IMR-90 (cell line): Measurements from ENCODE around the gene CCKAR. TPM values are rescaled to one million over a fixed set of nuclear protein-coding genes. Genes with fewer than 3 reads are reported as not detected.

Experiments
- ATAC-seq: fragments of 200-7000 bp; cut with Tn5 transposase; 2 replicates; pipeline ENCODE4 v1.9.1; 2020; ENCODE audit warnings: low read depth, mild to moderate bottlenecking, moderate library complexity
- BruUV-seq: library from RNA; stranded (reverse); fragments of 400-500 nt; replicated peaks from 2 replicates; lab custom pipeline; 2021; lab: Mats Ljungman, UMichigan
- CTCF ChIA-PET: fragments of 300-600 bp; formaldehyde crosslinking; extraction: SDS; loops from one replicate; lab custom pipeline; 2021; ENCODE audit warnings: antibody characterized with exemption; lab: Yijun Ruan, JAX
- POLR2A ChIA-PET: fragments of 300-600 bp; sonication (Branson Sonifier 250); formaldehyde crosslinking; loops from one replicate; lab custom pipeline; 2022; ENCODE audit warnings: antibody characterized with exemption; ENCODE audit not compliant: unreplicated experiment; lab: Charles Lee
- DNase-seq: peaks from one replicate; pipeline ENCODE4 v3.0.0; 2013
- H2AFZ ChIP-seq: replicated peaks from 2 replicates; pipeline ENCODE3; 2013; ENCODE audit warnings: low read length, mild to moderate bottlenecking; ENCODE audit not compliant: poor library complexity
- H2AK5ac ChIP-seq: 2 replicates; pipeline ENCODE4 v1.6.1; 2013; ENCODE audit warnings: low read depth, low read length, inconsistent platforms
- H2AK9ac ChIP-seq: replicated peaks from 2 replicates; pipeline ENCODE3; 2013; ENCODE audit warnings: mild to moderate bottlenecking, low read depth, low read length, moderate library complexity; ENCODE audit not compliant: poor library complexity
- H2BK120ac ChIP-seq: 2 replicates; pipeline ENCODE4 v1.6.1; 2013; ENCODE audit warnings: low read depth, low read length, inconsistent platforms
- H2BK15ac ChIP-seq: 3 replicates; pipeline ENCODE4 v1.6.1; 2013; ENCODE audit warnings: low read depth, low read length, inconsistent platforms
- H2BK20ac ChIP-seq: 2 replicates; pipeline ENCODE4 v1.6.1; 2013; ENCODE audit warnings: low read depth, mild to moderate bottlenecking, inconsistent platforms, low read length, moderate library complexity
- H2BK5ac ChIP-seq: 2 replicates; pipeline ENCODE4 v1.6.1; 2013; ENCODE audit warnings: mild to moderate bottlenecking, low read depth, low read length, inconsistent platforms; ENCODE audit not compliant: poor library complexity, severe bottlenecking
- H3K14ac ChIP-seq: replicated peaks from 2 replicates; pipeline ENCODE4 v1.6.1; 2013; ENCODE audit warnings: low read depth, low read length, inconsistent platforms
- H3K18ac ChIP-seq: 2 replicates; pipeline ENCODE4 v1.6.1; 2013; ENCODE audit warnings: low read depth, low read length, control low read depth
- H3K23ac ChIP-seq: 2 replicates; pipeline ENCODE4 v1.6.1; 2013; ENCODE audit warnings: low read depth, low read length, inconsistent platforms
- H3K27ac ChIP-seq: 2 replicates; pipeline ENCODE4 v1.5.1; 2013; ENCODE audit warnings: mild to moderate bottlenecking, control low read depth, low read length; ENCODE audit not compliant: insufficient read depth
- H3K27me3 ChIP-seq: 2 replicates; pipeline ENCODE4 v1.6.1; 2013; ENCODE audit warnings: low read length; ENCODE audit not compliant: control insufficient read depth, insufficient read depth
- H3K36me3 ChIP-seq: 2 replicates; pipeline ENCODE4 v1.6.1; 2013; ENCODE audit warnings: low read length, mixed read lengths; ENCODE audit not compliant: control insufficient read depth, insufficient read depth
- H3K4ac ChIP-seq: 2 replicates; pipeline ENCODE4 v1.6.1; 2013; ENCODE audit warnings: low read depth, low read length, inconsistent platforms
- H3K4me1 ChIP-seq: 2 replicates; pipeline ENCODE4 v1.6.1; 2013; ENCODE audit warnings: low read length, mixed read lengths; ENCODE audit not compliant: control insufficient read depth, insufficient read depth
- H3K4me2 ChIP-seq: 2 replicates; pipeline ENCODE4 v1.6.1; 2013; ENCODE audit warnings: low read depth, mild to moderate bottlenecking, control low read depth, low read length, moderate library complexity
- H3K4me3 ChIP-seq: 2 replicates; pipeline ENCODE4 v1.5.1; 2013; ENCODE audit warnings: low read depth, mild to moderate bottlenecking, control low read depth, low read length, moderate library complexity; ENCODE audit not compliant: insufficient read depth
- H3K56ac ChIP-seq: 2 replicates; pipeline ENCODE4 v1.6.1; 2013; ENCODE audit warnings: low read length, inconsistent platforms; ENCODE audit not compliant: insufficient read depth; ENCODE audit errors: extremely low read depth
- H3K79me1 ChIP-seq, 2 experiments: 2 replicates each; pipeline ENCODE4 v1.6.1; 2013; ENCODE audit warnings: low read length in 2 of 2, inconsistent platforms in 1 of 2, low read depth in 1 of 2
- H3K9ac ChIP-seq: 2 replicates; pipeline ENCODE4 v1.6.1; 2013; ENCODE audit warnings: low read depth, low read length, control low read depth
- H3K9me1 ChIP-seq: 2 replicates; pipeline ENCODE4 v1.6.1; 2013; ENCODE audit warnings: low read length, inconsistent platforms; ENCODE audit not compliant: insufficient read depth
- H3K9me3 ChIP-seq: 2 replicates; pipeline ENCODE4 v1.6.1; 2013; ENCODE audit warnings: low read length; ENCODE audit not compliant: control insufficient read depth, insufficient read depth
- H4K20me1 ChIP-seq: 2 replicates; pipeline ENCODE4 v1.6.1; 2013; ENCODE audit warnings: low read length, inconsistent platforms; ENCODE audit not compliant: insufficient read depth
- H4K5ac ChIP-seq: 2 replicates; pipeline ENCODE4 v1.6.1; 2013; ENCODE audit warnings: mild to moderate bottlenecking, low read depth, low read length, control low read depth
- H4K8ac ChIP-seq, 2 experiments: 2 replicates each; pipeline ENCODE4 v1.6.1; 2013; ENCODE audit warnings: low read depth in 2 of 2, low read length in 2 of 2, control low read depth in 1 of 2, inconsistent platforms in 1 of 2
- H4K91ac ChIP-seq: 2 replicates; pipeline ENCODE4 v1.6.1; 2013; ENCODE audit warnings: low read depth, low read length, inconsistent platforms; ENCODE audit not compliant: insufficient read depth
- BHLHE40 ChIP-seq: fragments of 150-350 bp; IDR thresholded peaks from 2 replicates; pipeline ENCODE4 v1.6.1; 2016; ENCODE audit warnings: mild to moderate bottlenecking, low read depth, low read length
- CEBPB ChIP-seq: IDR thresholded peaks from 2 replicates; pipeline ENCODE4 v1.6.1; 2012; ENCODE audit warnings: low read depth, low read length, improper control_type of control experiment
- CHD1 ChIP-seq: IDR thresholded peaks from 2 replicates; pipeline ENCODE4 v1.6.1; 2012; ENCODE audit warnings: low read depth, low read length, improper control_type of control experiment
- FOS ChIP-seq: fragments of 150-350 bp; IDR thresholded peaks from 2 replicates; pipeline ENCODE4 v1.6.1; 2016; ENCODE audit warnings: low read depth, low read length
- MAFK ChIP-seq: IDR thresholded peaks from 2 replicates; pipeline ENCODE4 v1.6.1; 2012; ENCODE audit warnings: low read depth, low read length, improper control_type of control experiment
- MAZ ChIP-seq: IDR thresholded peaks from 2 replicates; pipeline ENCODE4 v1.6.1; 2012; ENCODE audit warnings: low read depth, mild to moderate bottlenecking, low read length, improper control_type of control experiment, moderate library complexity, borderline replicate concordance
- MXI1 ChIP-seq: IDR thresholded peaks from 2 replicates; pipeline ENCODE4 v1.6.1; 2012; ENCODE audit warnings: low read depth, mild to moderate bottlenecking, low read length, moderate library complexity, borderline replicate concordance
- NFE2L2 ChIP-seq: fragments of 150-350 bp; IDR thresholded peaks from 2 replicates; pipeline ENCODE4 v1.6.1; 2016; ENCODE audit warnings: low read depth, mild to moderate bottlenecking, low read length
- POLR2A ChIP-seq: IDR thresholded peaks from 2 replicates; pipeline ENCODE4 v1.6.1; 2012; ENCODE audit warnings: mild to moderate bottlenecking, low read depth, low read length
- RAD21 ChIP-seq: IDR thresholded peaks from 2 replicates; pipeline ENCODE4 v1.6.1; 2012; ENCODE audit warnings: low read length, improper control_type of control experiment
- RCOR1 ChIP-seq: IDR thresholded peaks from 2 replicates; pipeline ENCODE4 v1.6.1; 2012; ENCODE audit warnings: mild to moderate bottlenecking, low read length, improper control_type of control experiment; ENCODE audit not compliant: insufficient replicate concordance
- RFX5 ChIP-seq: IDR thresholded peaks from 2 replicates; pipeline ENCODE4 v1.8.0; 2012; ENCODE audit warnings: low read depth, mild to moderate bottlenecking, low read length, moderate library complexity
- SMC3 ChIP-seq: fragments of 150-350 bp; IDR thresholded peaks from 2 replicates; pipeline ENCODE4 v1.6.1; 2016; ENCODE audit warnings: low read depth, mild to moderate bottlenecking, antibody characterized with exemption, low read length, moderate library complexity
- WGBS, 2 experiments: methylation state at CpG; one replicate each; pipeline versions ENCODE4 v1.1.5 to v1.1.7; 2013; ENCODE audit warnings: missing lambda C conversion rate in 2 of 2; ENCODE audit not compliant: insufficient read length in 1 of 2; ENCODE audit errors: extremely low coverage in 2 of 2; 5-methylcytosine and 5-hydroxymethylcytosine counted together
- dilution Hi-C: fragments of 300-500 bp; cut with HindIII; formaldehyde crosslinking; loops from one replicate; pipeline ENCODE4 v1.14.3; 2018; ENCODE audit warnings: low sequenced_read_pairs; ENCODE audit not compliant: unreplicated experiment
- in situ Hi-C: fragments of 300-500 bp; cut with MboI; formaldehyde crosslinking; loops from 3 replicates; pipeline ENCODE4 v1.14.3; 2019; ENCODE audit warnings: low sequenced_read_pairs, inconsistent platforms, mixed read lengths
- intact Hi-C: fragments of 100-400 bp; cut with micrococcal nuclease; formaldehyde crosslinking; loops from 2 replicates; pipeline ENCODE4 v1.10.0; 2022
- polyA plus RNA-seq, 3 experiments: library from polyadenylated mRNA; depleted of rRNA; stranded (reverse); fragments of >200 nt; gene quantifications; 2 replicates each; pipeline ENCODE4 v1.2.3, GENCODE V29; 2012; ENCODE audit warnings: low replicate concordance in 1 of 3
- total RNA-seq: library from RNA; depleted of rRNA; stranded (reverse); fragments of >200 nt; gene quantifications from 2 replicates; pipeline ENCODE4 v1.2.3, GENCODE V29; 2012
- TF ChIP-seq, protein P1 (sequence below): fragments of 150-350 bp; IDR thresholded peaks from 2 replicates; pipeline ENCODE4 v1.6.1; 2017; ENCODE audit warnings: mild to moderate bottlenecking, antibody characterized with exemption, low read length, low read depth
- TF ChIP-seq, protein P2 (sequence below): conservative IDR thresholded peaks from 2 replicates; pipeline ENCODE4 v1.5.1; 2012; ENCODE audit warnings: mild to moderate bottlenecking, low read depth, low read length, improper control_type of control experiment
- TF ChIP-seq, protein P3 (sequence below): fragments of 150-350 bp; IDR thresholded peaks from 2 replicates; pipeline ENCODE4 v1.6.1; 2016; ENCODE audit warnings: low read depth, mild to moderate bottlenecking, low read length, moderate library complexity, borderline replicate concordance

The CCKAR gene
- total and polyA plus RNA-seq, 2 of the 4 experiments (the other 2 are of a cell fraction): not detected

DNA sequence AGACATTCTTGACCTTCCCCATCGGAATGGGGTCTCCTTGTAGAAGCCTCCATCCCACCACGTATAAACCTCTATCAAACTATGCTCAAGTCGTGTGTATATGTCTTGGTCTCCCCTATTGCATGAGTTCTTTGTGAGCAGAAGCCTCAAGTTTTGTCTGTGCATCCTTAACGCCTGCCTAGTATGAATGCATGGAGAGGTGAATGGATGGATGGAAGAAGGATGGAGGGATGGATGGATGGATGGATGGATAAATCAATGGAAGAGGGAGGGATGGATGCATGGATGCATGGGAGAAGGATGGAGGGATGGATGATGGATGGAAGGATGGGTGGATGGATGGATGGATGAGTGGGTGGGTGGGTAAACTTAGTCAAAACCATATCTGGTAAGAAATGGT lies 17.0 kb upstream of the CCKAR start:
- Histone ChIP-seq H3K4me3 (no peak overlapping the region), H3K4ac (no peak overlapping the region), H3K27ac (no peak overlapping the region), H3K4me1 (peaks cover 17% of the 10 kb centered on the region), H4K5ac (no peak overlapping the region), H2BK120ac (no peak overlapping the region), H2BK5ac (no peak overlapping the region), H2AK5ac (no peak overlapping the region), H3K4me2 (no peak overlapping the region), H3K27me3 (no peaks in the 10 kb centered on the region), H2BK15ac (no peak overlapping the region), H3K36me3 (no peaks in the 10 kb centered on the region), H3K79me1 (no peaks in the 10 kb centered on the region), H3K9me1 (no peaks in the 10 kb centered on the region), H3K14ac (no peak overlapping the region), H3K23ac (no peak overlapping the region), H2AFZ (no peak overlapping the region), H4K20me1 (no peaks in the 10 kb centered on the region), H4K91ac (no peak overlapping the region), H3K18ac (no peak overlapping the region), H3K9ac (no peak overlapping the region), H3K56ac (no peak overlapping the region), H3K9me3 (no peaks in the 10 kb centered on the region), H2AK9ac (no peak overlapping the region), H4K8ac (no peak overlapping the region), H2BK20ac (no peak overlapping the region)
- no peak for TF ChIP-seq SMC3
- no peak for TF ChIP-seq FOS
- TF ChIP-seq RFX5: no peak
- TF ChIP-seq, protein P1, sequence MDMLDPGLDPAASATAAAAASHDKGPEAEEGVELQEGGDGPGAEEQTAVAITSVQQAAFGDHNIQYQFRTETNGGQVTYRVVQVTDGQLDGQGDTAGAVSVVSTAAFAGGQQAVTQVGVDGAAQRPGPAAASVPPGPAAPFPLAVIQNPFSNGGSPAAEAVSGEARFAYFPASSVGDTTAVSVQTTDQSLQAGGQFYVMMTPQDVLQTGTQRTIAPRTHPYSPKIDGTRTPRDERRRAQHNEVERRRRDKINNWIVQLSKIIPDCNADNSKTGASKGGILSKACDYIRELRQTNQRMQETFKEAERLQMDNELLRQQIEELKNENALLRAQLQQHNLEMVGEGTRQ: no peak
- TF ChIP-seq CHD1: no peak
- TF ChIP-seq, protein P2, sequence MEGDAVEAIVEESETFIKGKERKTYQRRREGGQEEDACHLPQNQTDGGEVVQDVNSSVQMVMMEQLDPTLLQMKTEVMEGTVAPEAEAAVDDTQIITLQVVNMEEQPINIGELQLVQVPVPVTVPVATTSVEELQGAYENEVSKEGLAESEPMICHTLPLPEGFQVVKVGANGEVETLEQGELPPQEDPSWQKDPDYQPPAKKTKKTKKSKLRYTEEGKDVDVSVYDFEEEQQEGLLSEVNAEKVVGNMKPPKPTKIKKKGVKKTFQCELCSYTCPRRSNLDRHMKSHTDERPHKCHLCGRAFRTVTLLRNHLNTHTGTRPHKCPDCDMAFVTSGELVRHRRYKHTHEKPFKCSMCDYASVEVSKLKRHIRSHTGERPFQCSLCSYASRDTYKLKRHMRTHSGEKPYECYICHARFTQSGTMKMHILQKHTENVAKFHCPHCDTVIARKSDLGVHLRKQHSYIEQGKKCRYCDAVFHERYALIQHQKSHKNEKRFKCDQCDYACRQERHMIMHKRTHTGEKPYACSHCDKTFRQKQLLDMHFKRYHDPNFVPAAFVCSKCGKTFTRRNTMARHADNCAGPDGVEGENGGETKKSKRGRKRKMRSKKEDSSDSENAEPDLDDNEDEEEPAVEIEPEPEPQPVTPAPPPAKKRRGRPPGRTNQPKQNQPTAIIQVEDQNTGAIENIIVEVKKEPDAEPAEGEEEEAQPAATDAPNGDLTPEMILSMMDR: no peak
- no peak for TF ChIP-seq MXI1
- no peak for TF ChIP-seq NFE2L2
- no peak for TF ChIP-seq RCOR1
- TF ChIP-seq, protein P3, sequence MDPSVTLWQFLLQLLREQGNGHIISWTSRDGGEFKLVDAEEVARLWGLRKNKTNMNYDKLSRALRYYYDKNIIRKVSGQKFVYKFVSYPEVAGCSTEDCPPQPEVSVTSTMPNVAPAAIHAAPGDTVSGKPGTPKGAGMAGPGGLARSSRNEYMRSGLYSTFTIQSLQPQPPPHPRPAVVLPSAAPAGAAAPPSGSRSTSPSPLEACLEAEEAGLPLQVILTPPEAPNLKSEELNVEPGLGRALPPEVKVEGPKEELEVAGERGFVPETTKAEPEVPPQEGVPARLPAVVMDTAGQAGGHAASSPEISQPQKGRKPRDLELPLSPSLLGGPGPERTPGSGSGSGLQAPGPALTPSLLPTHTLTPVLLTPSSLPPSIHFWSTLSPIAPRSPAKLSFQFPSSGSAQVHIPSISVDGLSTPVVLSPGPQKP: no peak
- no peak for TF ChIP-seq CEBPB
- TF ChIP-seq MAZ: no peak
- TF ChIP-seq RAD21: no peak
- no peak for TF ChIP-seq MAFK
- no peak for TF ChIP-seq BHLHE40
- no peak for TF ChIP-seq POLR2A
- BruUV-seq: no TSS peak
- intact Hi-C loops (no loop called here), dilution Hi-C loops (no loop called here), in situ Hi-C loops (no loop called here)
- POLR2A ChIA-PET: no interaction called here
- ATAC-seq (no peak), DNase-seq (no peak)
- CTCF ChIA-PET: no interaction called here
- 100% methylated on average over 1 of the region's 4 CpGs; no CpG with 5 or more reads in 1 of the 2 experiments for WGBS, 2 experiments
